Right atrium auricular region (tissue), 2 donors: ENCODE measurements around the gene COL25A1. TPM values are rescaled to one million over a fixed set of nuclear protein-coding genes. Genes with fewer than 3 reads are reported as not detected.

Source experiments
- DNase-seq: peaks from one replicate; pipeline ENCODE4 v3.0.0-alpha.2; 2019; ENCODE audit warnings: low spot score
- H3K27ac ChIP-seq, 2 donors: fragments of 200-600 bp; sonication (generic); 1 replicate in 1 of 2; 2 replicates in 1 of 2; pipeline ENCODE4 v1.5.1; 2016 to 2019
- H3K27me3 ChIP-seq, 2 donors: fragments of 200-600 bp; sonication (generic); one replicate each; pipeline versions ENCODE4 v1.5.1 to v1.6.0; 2017 to 2019
- H3K36me3 ChIP-seq: fragments of 200-600 bp; sonication (generic); one replicate; pipeline ENCODE4 v1.5.1; 2016
- H3K4me1 ChIP-seq, 2 donors: fragments of 200-600 bp; sonication (generic); one replicate each; pipeline versions ENCODE4 v1.5.1 to v1.6.0; 2017 to 2019
- H3K4me3 ChIP-seq, 2 donors: fragments of 200-600 bp; sonication (generic); 1 replicate in 1 of 2; 2 replicates in 1 of 2; pipeline ENCODE4 v1.5.1; 2017 to 2019; ENCODE audit warnings: mild to moderate bottlenecking in 1 of 2, moderate library complexity in 1 of 2
- H3K9me3 ChIP-seq, 2 donors: fragments of 200-600 bp; sonication (generic); one replicate each; pipeline ENCODE4 v1.5.1; 2019
- CTCF ChIP-seq, 2 donors: fragments of 200-600 bp; sonication (generic); IDR thresholded peaks; one replicate each; pipeline ENCODE4 v1.5.1; 2019; ENCODE audit warnings: antibody characterized with exemption in 2 of 2
- total RNA-seq, 2 donors: library from RNA; depleted of rRNA; stranded (reverse); fragments of >200 nt; gene quantifications; one replicate each; pipeline ENCODE4 v1.1.0, GENCODE V29; 2016

COL25A1 gene
- total RNA-seq, 2 donors from 2014 or later, result 0.26 to 0.59 TPM

DNA sequence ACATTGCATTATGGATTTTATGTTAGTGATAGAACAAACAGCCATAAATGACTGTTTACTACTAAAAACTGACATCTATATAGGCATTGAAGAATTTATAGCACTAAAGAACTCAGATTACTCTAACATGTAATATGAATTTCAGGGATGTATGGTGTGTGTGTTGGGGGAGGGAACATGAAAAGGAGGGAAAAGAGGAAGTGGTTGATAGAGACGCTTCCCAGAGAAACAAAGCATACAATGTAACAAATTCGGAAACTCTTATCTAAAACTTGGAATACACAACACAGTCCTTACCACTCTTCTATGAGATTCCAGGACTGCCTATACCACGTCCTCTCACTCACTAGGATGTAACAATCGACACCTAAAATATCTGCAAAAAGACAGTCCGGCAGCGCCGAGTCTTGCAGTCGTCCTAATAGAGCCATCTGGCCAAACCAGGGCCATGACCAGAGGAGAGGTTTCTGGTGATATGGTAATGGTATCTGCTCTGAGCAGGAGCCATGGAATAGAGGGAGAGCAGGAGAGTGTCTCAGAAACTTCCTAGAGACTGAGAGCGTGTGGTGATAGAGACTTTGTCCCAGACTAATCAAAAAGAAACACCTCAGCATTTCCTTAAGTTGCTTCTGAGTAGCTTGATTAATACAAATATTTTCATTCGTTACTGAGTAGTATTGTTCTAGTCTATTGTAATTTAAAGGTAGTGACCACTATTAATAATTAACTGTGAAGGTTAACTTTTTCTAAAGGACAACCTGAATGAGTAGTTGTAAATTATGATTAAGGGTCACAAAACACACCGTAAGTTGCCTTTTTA, 287.7 kb downstream of the COL25A1 start:
- no peak overlapping the region for H3K4me3 ChIP-seq
- no peaks in the 10 kb centered on the region for H3K4me1 ChIP-seq
- H3K27ac ChIP-seq, result no peak overlapping the region
- H3K27me3 ChIP-seq, result no peaks in the 10 kb centered on the region
- no peak for TF ChIP-seq CTCF (IDR thresholded peaks at IDR 0.05)
- H3K9me3 ChIP-seq, result no peaks in the 10 kb centered on the region
- no peaks in the 10 kb centered on the region for H3K36me3 ChIP-seq
- DNase-seq, result no peak

GRCh38 chr4:109012286-109012880, 290.1 kb downstream of the COL25A1 start:
- Histone ChIP-seq H3K9me3 (no peaks in the 10 kb centered on the region), H3K4me3 (no peak overlapping the region), H3K27me3 (no peaks in the 10 kb centered on the region), H3K36me3 (no peaks in the 10 kb centered on the region), H3K4me1 (no peaks in the 10 kb centered on the region), H3K27ac (no peak overlapping the region)
- no peak for TF ChIP-seq CTCF (IDR thresholded peaks at IDR 0.05)
- no peak for DNase-seq

- Histone ChIP-seq H3K27ac (no peak overlapping the region), H3K4me3 (no peak overlapping the region), H3K4me1 (no peaks in the 10 kb centered on the region), H3K36me3 (no peaks in the 10 kb centered on the region), H3K9me3 (no peaks in the 10 kb centered on the region), H3K27me3 (no peaks in the 10 kb centered on the region)
- TF ChIP-seq CTCF (IDR thresholded peaks at IDR 0.05), result no peak
- no peak for DNase-seq
These were observed 291.0 kb downstream of the COL25A1 start for GRCh38 chr4:109011241-109012026.

GRCh38 chr4:109010521-109010920, 291.9 kb downstream of the COL25A1 start:
- H3K9me3 ChIP-seq, result no peaks in the 10 kb centered on the region

GRCh38 chr4:109009909-109010308, 292.5 kb downstream of the COL25A1 start:
- H3K27me3 ChIP-seq, result no peaks in the 10 kb centered on the region
- H3K9me3 ChIP-seq, result no peaks in the 10 kb centered on the region
- H3K4me1 ChIP-seq, result no peaks in the 10 kb centered on the region
- DNase-seq, result no peak
- no peaks in the 10 kb centered on the region for H3K36me3 ChIP-seq
- H3K4me3 ChIP-seq, result no peak overlapping the region
- no peak overlapping the region for H3K27ac ChIP-seq
- no peak for TF ChIP-seq CTCF (IDR thresholded peaks at IDR 0.05)

More at GRCh38 chr4:109010521-109010920, 291.9 kb downstream of the COL25A1 start:
- no peak for DNase-seq
- TF ChIP-seq CTCF (IDR thresholded peaks at IDR 0.05), result no peak
- Histone ChIP-seq H3K36me3 (no peaks in the 10 kb centered on the region), H3K4me1 (no peaks in the 10 kb centered on the region), H3K4me3 (no peak overlapping the region), H3K27me3 (no peaks in the 10 kb centered on the region), H3K27ac (no peak overlapping the region)
